PC-3 (cell line): ENCODE results near the gene NFKB1. TPM values are rescaled to one million over a fixed set of nuclear protein-coding genes. Genes with fewer than 3 reads are reported as not detected.

Experiments used
- ATAC-seq: fragments of 200-7000 bp; cut with Tn5 transposase; 2 replicates; pipeline ENCODE4 v1.9.1; 2020; ENCODE audit warnings: mild to moderate bottlenecking, moderate library complexity
- BruUV-seq: library from RNA; stranded (reverse); fragments of 400-500 nt; replicated peaks from 2 replicates; lab custom pipeline; 2021; lab: Mats Ljungman, UMichigan
- CTCF ChIA-PET: fragments of 300-600 bp; sonication (Branson Sonifier 250); formaldehyde crosslinking; loops from one replicate; lab custom pipeline; 2022; ENCODE audit warnings: antibody characterized with exemption; lab: Charles Lee
- POLR2A ChIA-PET: fragments of 300-600 bp; sonication (Branson Sonifier 250); formaldehyde crosslinking; loops from one replicate; lab custom pipeline; 2022; ENCODE audit warnings: antibody characterized with exemption; ENCODE audit not compliant: unreplicated experiment; lab: Charles Lee
- DNase-seq: peaks from one replicate; pipeline ENCODE4 v3.0.0-alpha.2; 2015
- H2AFZ ChIP-seq: fragments of 300-600 bp; sonication (generic); 2 replicates; pipeline ENCODE4 v1.6.0; 2016; ENCODE audit warnings: antibody characterized with exemption, low read length
- H3F3A ChIP-seq: fragments of 300-600 bp; sonication (generic); one replicate; pipeline ENCODE4 v1.6.0; 2017; ENCODE audit warnings: antibody characterized with exemption, low read length, control low read depth, mild to moderate bottlenecking; ENCODE audit not compliant: unreplicated experiment
- H3K27ac ChIP-seq: fragments of 300-600 bp; sonication (generic); 2 replicates; pipeline ENCODE4 v1.5.1; 2016; ENCODE audit warnings: mild to moderate bottlenecking, low read length
- H3K27me3 ChIP-seq: fragments of 300-600 bp; sonication (generic); 2 replicates; pipeline ENCODE4 v1.6.1; 2016; ENCODE audit warnings: low read length, mixed read lengths
- H3K36me3 ChIP-seq: fragments of 300-600 bp; sonication (generic); 2 replicates; pipeline ENCODE4 v1.6.1; 2016; ENCODE audit warnings: low read depth, mixed run types, low read length, mixed read lengths
- H3K4me1 ChIP-seq: fragments of 300-600 bp; sonication (generic); 2 replicates; pipeline ENCODE4 v1.5.1; 2016; ENCODE audit warnings: low read length; ENCODE audit not compliant: insufficient read depth
- H3K4me2 ChIP-seq: fragments of 300-600 bp; sonication (generic); 2 replicates; pipeline ENCODE4 v1.6.0; 2016; ENCODE audit warnings: low read length
- H3K4me3 ChIP-seq: fragments of 300-600 bp; sonication (generic); 2 replicates; pipeline ENCODE4 v1.5.1; 2016; ENCODE audit warnings: mild to moderate bottlenecking, low read length, mixed read lengths
- H3K79me2 ChIP-seq: fragments of 300-600 bp; sonication (generic); 2 replicates; pipeline ENCODE4 v1.6.1; 2017; ENCODE audit warnings: low read length, mixed read lengths
- H3K9ac ChIP-seq: fragments of 300-600 bp; sonication (generic); 2 replicates; pipeline ENCODE4 v1.6.0; 2016; ENCODE audit warnings: mild to moderate bottlenecking, low read length
- H3K9me2 ChIP-seq: fragments of 300-600 bp; sonication (generic); replicated peaks from 2 replicates; pipeline ENCODE4 v1.6.1; 2016; ENCODE audit warnings: mixed run types, low read length, mixed read lengths
- H3K9me3 ChIP-seq: fragments of 300-600 bp; sonication (generic); 2 replicates; pipeline ENCODE4 v1.6.1; 2016; ENCODE audit warnings: low read length, mixed read lengths
- H4K20me1 ChIP-seq: fragments of 300-600 bp; sonication (generic); 2 replicates; pipeline ENCODE4 v1.6.1; 2016; ENCODE audit warnings: low read length, mixed read lengths
- EZH2 ChIP-seq: fragments of 300-600 bp; sonication (generic); IDR thresholded peaks from one replicate; pipeline ENCODE4 v1.6.1; 2017; ENCODE audit warnings: antibody characterized with exemption, mild to moderate bottlenecking, low read length; ENCODE audit not compliant: unreplicated experiment
- EZH2phosphoT487 ChIP-seq: fragments of 300-600 bp; sonication (generic); IDR thresholded peaks from 2 replicates; pipeline ENCODE4 v1.6.1; 2018; ENCODE audit warnings: mild to moderate bottlenecking, antibody characterized with exemption, low read length, borderline replicate concordance
- intact Hi-C: fragments of 100-400 bp; cut with micrococcal nuclease; formaldehyde crosslinking; loops from 2 replicates; pipeline ENCODE4 v1.9.0; 2023
- total RNA-seq: library from RNA; depleted of rRNA; stranded (reverse); fragments of >200 nt; gene quantifications from 2 replicates; pipeline ENCODE4 v1.2.3, GENCODE V29; 2014
- TF ChIP-seq, protein P1 (sequence below): fragments of 300-600 bp; sonication (generic); conservative IDR thresholded peaks from 2 replicates; pipeline ENCODE4 v1.5.1; 2017; ENCODE audit warnings: antibody characterized with exemption, low read depth, mild to moderate bottlenecking, low read length

The NFKB1 gene
- total RNA-seq, 1 experiment from 2014 or later = 22.2 TPM

DNA sequence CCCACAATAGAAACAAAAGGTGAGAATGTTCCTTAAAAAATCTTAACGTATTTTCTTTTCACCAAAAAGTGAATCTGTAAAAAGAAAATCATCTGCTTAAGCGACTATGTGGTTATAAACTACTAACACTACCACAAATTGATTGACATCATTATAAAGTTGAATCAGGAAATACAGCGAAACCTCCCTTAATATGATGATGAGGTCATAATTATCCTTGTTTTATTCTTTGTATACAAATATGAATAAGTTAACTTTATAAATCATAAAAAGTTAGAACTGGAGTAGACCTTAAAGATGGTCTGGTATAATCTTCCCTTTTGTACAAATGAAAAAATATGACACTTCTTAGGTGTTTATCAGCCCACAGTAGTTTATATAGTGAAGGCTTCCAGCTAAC, 35.6 kb downstream of the NFKB1 start:
- H3K4me1 ChIP-seq = peaks cover 25% of the 10 kb centered on the region
- intact Hi-C loops = no loop called here
- H3K9ac ChIP-seq = no peak overlapping the region
- H3K27me3 ChIP-seq = no peaks in the 10 kb centered on the region
- no peak overlapping the region for H3K4me2 ChIP-seq
- no peaks in the 10 kb centered on the region; the same call in 1 of the 2 replicates for H3K36me3 ChIP-seq
- CTCF ChIA-PET = no interaction called here
- no peaks in the 10 kb centered on the region for H3K9me2 ChIP-seq
- TF ChIP-seq EZH2 = no peak
- no peak for TF ChIP-seq EZH2phosphoT487
- TF ChIP-seq, protein P1, sequence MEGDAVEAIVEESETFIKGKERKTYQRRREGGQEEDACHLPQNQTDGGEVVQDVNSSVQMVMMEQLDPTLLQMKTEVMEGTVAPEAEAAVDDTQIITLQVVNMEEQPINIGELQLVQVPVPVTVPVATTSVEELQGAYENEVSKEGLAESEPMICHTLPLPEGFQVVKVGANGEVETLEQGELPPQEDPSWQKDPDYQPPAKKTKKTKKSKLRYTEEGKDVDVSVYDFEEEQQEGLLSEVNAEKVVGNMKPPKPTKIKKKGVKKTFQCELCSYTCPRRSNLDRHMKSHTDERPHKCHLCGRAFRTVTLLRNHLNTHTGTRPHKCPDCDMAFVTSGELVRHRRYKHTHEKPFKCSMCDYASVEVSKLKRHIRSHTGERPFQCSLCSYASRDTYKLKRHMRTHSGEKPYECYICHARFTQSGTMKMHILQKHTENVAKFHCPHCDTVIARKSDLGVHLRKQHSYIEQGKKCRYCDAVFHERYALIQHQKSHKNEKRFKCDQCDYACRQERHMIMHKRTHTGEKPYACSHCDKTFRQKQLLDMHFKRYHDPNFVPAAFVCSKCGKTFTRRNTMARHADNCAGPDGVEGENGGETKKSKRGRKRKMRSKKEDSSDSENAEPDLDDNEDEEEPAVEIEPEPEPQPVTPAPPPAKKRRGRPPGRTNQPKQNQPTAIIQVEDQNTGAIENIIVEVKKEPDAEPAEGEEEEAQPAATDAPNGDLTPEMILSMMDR = no peak
- POLR2A ChIA-PET = no interaction called here
- no peak overlapping the region for H3K4me3 ChIP-seq
- no peak for ATAC-seq
- no peaks in the 10 kb centered on the region for H3F3A ChIP-seq
- no peak for DNase-seq
- no peaks in the 10 kb centered on the region for H4K20me1 ChIP-seq
- peaks cover 6% of the 10 kb centered on the region for H3K79me2 ChIP-seq
- H2AFZ ChIP-seq = no peak overlapping the region
- H3K27ac ChIP-seq = no peak overlapping the region
- H3K9me3 ChIP-seq = no peaks in the 10 kb centered on the region
- BruUV-seq = no TSS peak

DNA sequence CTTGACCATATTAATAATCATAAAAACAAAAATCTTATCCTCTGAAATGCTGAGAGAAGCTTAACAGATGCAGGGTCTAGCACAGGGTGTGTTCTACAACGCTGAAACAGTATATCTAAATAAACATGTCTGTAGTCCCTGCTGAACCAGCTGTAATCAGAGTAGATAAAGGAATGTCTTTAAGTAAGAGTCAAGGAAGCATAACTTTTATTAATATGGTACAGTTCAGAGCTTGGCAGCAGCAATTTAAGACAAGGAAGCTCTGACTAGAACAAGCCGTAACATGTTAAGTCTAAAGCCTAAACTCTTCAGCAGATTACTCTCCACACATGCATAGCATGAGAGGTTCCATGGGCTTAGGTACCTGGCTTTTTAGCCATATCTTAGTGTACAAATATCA, 36.1 kb downstream of the NFKB1 start:
- ChIA-PET POLR2A (no interaction called here), CTCF (no interaction called here)
- Histone ChIP-seq H3K79me2 (peaks cover 6% of the 10 kb centered on the region), H3K4me2 (no peak overlapping the region), H2AFZ (no peak overlapping the region), H4K20me1 (no peaks in the 10 kb centered on the region), H3K36me3 (no peaks in the 10 kb centered on the region; the same call in 1 of the 2 replicates), H3F3A (no peaks in the 10 kb centered on the region), H3K9me2 (no peaks in the 10 kb centered on the region), H3K9ac (no peak overlapping the region), H3K9me3 (no peaks in the 10 kb centered on the region), H3K27ac (no peak overlapping the region), H3K27me3 (no peaks in the 10 kb centered on the region), H3K4me1 (peaks cover 25% of the 10 kb centered on the region), H3K4me3 (no peak overlapping the region)
- DNase-seq (no peak), ATAC-seq (no peak)
- BruUV-seq = no TSS peak
- intact Hi-C loops = no loop called here
- TF ChIP-seq, protein P1 = no peak
- TF ChIP-seq EZH2phosphoT487 (no peak), EZH2 (no peak)

DNA sequence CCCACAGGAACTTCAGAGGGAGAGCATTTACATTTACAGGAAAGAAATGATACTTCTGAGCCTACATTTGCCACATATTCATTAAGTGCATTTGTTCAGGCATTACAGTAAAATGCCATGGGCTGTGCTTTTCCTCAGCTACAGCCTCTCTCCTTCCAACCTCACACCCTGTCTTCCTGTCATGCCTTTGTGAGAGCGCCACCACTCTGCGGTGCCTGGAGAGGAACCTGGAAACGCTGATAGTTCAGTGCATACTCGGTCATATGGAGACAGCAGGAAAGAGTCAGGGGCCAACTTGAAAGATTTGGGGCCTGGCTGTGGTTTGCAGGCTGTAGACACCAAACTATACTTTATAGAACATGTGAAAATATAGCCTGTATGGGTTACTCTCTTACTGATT, 40.5 kb downstream of the NFKB1 start:
- H3K4me2 ChIP-seq = no peak overlapping the region
- POLR2A ChIA-PET = interaction anchor here (0.5 kb wide), 1 partner anchor 9 kb away, joined by 7 read pairs; no protein-coding TSS in a partner anchor
- no peaks in the 10 kb centered on the region for H3F3A ChIP-seq
- no peak for ATAC-seq
- no peaks in the 10 kb centered on the region for H3K9me3 ChIP-seq
- no peaks in the 10 kb centered on the region; the same call in 1 of the 2 replicates for H3K36me3 ChIP-seq
- no peak overlapping the region for H3K27ac ChIP-seq
- no peak overlapping the region for H3K4me3 ChIP-seq
- DNase-seq = no peak
- no peaks in the 10 kb centered on the region for H4K20me1 ChIP-seq
- BruUV-seq = no TSS peak
- H3K9ac ChIP-seq = no peak overlapping the region
- peaks cover 1% of the 10 kb centered on the region; the same call in 1 of the 2 replicates for H3K79me2 ChIP-seq
- H2AFZ ChIP-seq = no peak overlapping the region
- TF ChIP-seq, protein P1 = peak; percentile 23; the same call in 1 of the 2 replicates
- TF ChIP-seq EZH2 (no peak), EZH2phosphoT487 (no peak)
- no peaks in the 10 kb centered on the region for H3K9me2 ChIP-seq
- H3K4me1 ChIP-seq = no peaks in the 10 kb centered on the region
- no peaks in the 10 kb centered on the region for H3K27me3 ChIP-seq
- CTCF ChIA-PET = no interaction called here
- intact Hi-C loops = loop anchor here (5.0 kb wide), 1 partner anchor 39 kb away; the partner anchor contains the start of gene NFKB1
